ENCODE measurements around the gene MAP6.
A peak's percentile ranks its signal among the peaks of the same experiment; 100 is the strongest.

DNA sequence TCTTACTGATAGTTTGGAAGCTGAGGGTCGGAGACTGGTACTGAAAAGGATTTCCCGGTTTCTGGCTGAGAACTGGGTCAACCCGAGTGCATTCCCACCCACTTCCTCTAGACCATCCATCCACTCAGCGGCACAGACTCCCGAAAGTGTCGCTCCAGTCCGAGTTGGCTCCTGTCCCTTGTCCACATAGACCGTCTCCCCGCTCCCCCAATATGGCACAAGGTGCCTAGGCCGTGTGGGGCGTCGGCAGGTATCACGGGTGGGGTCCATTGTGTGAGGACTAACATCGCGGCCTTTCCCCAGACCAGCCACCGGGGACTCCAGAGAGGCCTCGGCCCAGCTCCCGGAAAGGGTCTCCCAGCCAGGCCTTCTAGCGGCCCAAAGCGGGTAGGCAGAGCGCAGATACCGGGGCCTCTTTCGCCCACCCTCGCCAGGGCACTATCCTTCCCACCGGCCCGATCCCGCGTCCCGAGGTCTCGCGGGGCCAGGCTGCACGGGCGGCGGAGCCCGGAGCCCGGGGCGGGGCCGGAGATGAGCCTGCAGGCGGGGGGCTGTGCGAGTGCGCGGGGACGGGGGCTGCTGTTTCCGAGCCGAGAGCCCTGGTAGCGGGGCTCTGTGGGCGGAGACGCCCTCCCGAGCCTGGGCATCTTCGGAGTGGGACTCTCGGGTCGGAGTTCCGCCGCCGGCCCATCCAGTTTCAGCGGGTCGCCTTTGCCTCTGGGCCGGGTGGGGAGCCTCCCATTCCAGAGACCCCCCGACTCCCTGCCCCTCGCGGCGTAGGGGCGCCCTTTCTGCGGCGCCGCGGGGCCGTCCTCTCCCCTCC, 85.7 kb downstream of the MAP6 start:
- TF ChIP-seq, protein P1, sequence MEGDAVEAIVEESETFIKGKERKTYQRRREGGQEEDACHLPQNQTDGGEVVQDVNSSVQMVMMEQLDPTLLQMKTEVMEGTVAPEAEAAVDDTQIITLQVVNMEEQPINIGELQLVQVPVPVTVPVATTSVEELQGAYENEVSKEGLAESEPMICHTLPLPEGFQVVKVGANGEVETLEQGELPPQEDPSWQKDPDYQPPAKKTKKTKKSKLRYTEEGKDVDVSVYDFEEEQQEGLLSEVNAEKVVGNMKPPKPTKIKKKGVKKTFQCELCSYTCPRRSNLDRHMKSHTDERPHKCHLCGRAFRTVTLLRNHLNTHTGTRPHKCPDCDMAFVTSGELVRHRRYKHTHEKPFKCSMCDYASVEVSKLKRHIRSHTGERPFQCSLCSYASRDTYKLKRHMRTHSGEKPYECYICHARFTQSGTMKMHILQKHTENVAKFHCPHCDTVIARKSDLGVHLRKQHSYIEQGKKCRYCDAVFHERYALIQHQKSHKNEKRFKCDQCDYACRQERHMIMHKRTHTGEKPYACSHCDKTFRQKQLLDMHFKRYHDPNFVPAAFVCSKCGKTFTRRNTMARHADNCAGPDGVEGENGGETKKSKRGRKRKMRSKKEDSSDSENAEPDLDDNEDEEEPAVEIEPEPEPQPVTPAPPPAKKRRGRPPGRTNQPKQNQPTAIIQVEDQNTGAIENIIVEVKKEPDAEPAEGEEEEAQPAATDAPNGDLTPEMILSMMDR (IDR thresholded peaks at IDR 0.05): peak in 1 of 7 experiments; percentile 20
- TF ChIP-seq EP300 (IDR thresholded peaks at IDR 0.05): no peak
- no peak for TF ChIP-seq POLR2A (IDR thresholded peaks at IDR 0.05)
